ENCODE measurements around the gene TMEM115. TPM values are rescaled to one million over a fixed set of nuclear protein-coding genes. Genes with fewer than 3 reads are reported as not detected.

The TMEM115 gene
- total RNA-seq, 1 donor from 2014 or later: 82.5 TPM

GRCh38 chr3:50331364-50331907 lies 27.9 kb downstream of the TMEM115 start:
- no peak for DNase-seq (ENCODE audit: low read depth)

GRCh38 chr3:50330330-50330729 lies 29.0 kb downstream of the TMEM115 start:
- no peaks in the 10 kb centered on the region for H3K27me3 ChIP-seq (ENCODE audit: control insufficient read depth, insufficient read depth, low read length)
- TF ChIP-seq CTCF (IDR thresholded peaks at IDR 0.05; ENCODE audit: insufficient read depth, low read length, poor library complexity, severe bottlenecking): no peak
- no peak for DNase-seq (ENCODE audit: low read depth)
- H3K4me3 ChIP-seq (ENCODE audit: low read depth, low read length): no peak overlapping the region
- H3K36me3 ChIP-seq (ENCODE audit: control insufficient read depth, insufficient read depth, low read length): peaks cover 1% of the 10 kb centered on the region

More at GRCh38 chr3:50331364-50331907, 27.9 kb downstream of the TMEM115 start:
- Histone ChIP-seq H3K27me3 (ENCODE audit: control insufficient read depth, insufficient read depth, low read length) (no peaks in the 10 kb centered on the region), H3K4me3 (ENCODE audit: low read depth, low read length) (no peak overlapping the region), H3K36me3 (ENCODE audit: control insufficient read depth, insufficient read depth, low read length) (peaks cover 1% of the 10 kb centered on the region)
- no peak for TF ChIP-seq CTCF (IDR thresholded peaks at IDR 0.05; ENCODE audit: insufficient read depth, low read length, poor library complexity, severe bottlenecking)

GRCh38 chr3:50327943-50328691 lies 31.2 kb downstream of the TMEM115 start, which contains the start of gene TUSC2:
TUSC2 (minus strand) TSS chr3:50328223; CDS start chr3:50328099, 124 bp downstream.
- Histone ChIP-seq H3K36me3 (ENCODE audit: control insufficient read depth, insufficient read depth, low read length) (peaks cover 1% of the 10 kb centered on the region), H3K4me3 (ENCODE audit: low read depth, low read length) (peak within 1 kb of the TSS; percentile 80), H3K27me3 (ENCODE audit: control insufficient read depth, insufficient read depth, low read length) (no peaks in the 10 kb centered on the region)
- no peak for TF ChIP-seq CTCF (IDR thresholded peaks at IDR 0.05; ENCODE audit: insufficient read depth, low read length, poor library complexity, severe bottlenecking)
- peak; percentile 92 for DNase-seq (ENCODE audit: low read depth)

- Histone ChIP-seq H3K36me3 (ENCODE audit: control insufficient read depth, insufficient read depth, low read length) (peaks cover 1% of the 10 kb centered on the region), H3K27me3 (ENCODE audit: control insufficient read depth, insufficient read depth, low read length) (no peaks in the 10 kb centered on the region), H3K4me3 (ENCODE audit: low read depth, low read length) (peak overlapping the region; percentile 80)
- no peak for TF ChIP-seq CTCF (IDR thresholded peaks at IDR 0.05; ENCODE audit: insufficient read depth, low read length, poor library complexity, severe bottlenecking)
- no peak for DNase-seq (ENCODE audit: low read depth)
Measured at GRCh38 chr3:50327129-50327528, 32.2 kb downstream of the TMEM115 start.

- DNase-seq (ENCODE audit: low read depth): no peak
- Histone ChIP-seq H3K27me3 (ENCODE audit: control insufficient read depth, insufficient read depth, low read length) (no peaks in the 10 kb centered on the region), H3K36me3 (ENCODE audit: control insufficient read depth, insufficient read depth, low read length) (peaks cover 1% of the 10 kb centered on the region), H3K4me3 (ENCODE audit: low read depth, low read length) (no peak overlapping the region)
- TF ChIP-seq CTCF (IDR thresholded peaks at IDR 0.05; ENCODE audit: insufficient read depth, low read length, poor library complexity, severe bottlenecking): no peak
Measured at GRCh38 chr3:50326182-50326541, 33.2 kb downstream of the TMEM115 start.

Measured in kidney epithelial cell (primary cell).